GM23338 (cell line): Measurements from ENCODE around the gene SPIN3.

Experiments
- CREB1 ChIP-seq: fragments of 250-450 bp; sonication (Bioruptor Pico); IDR thresholded peaks from 2 replicates; pipeline ENCODE4 v1.5.0; 2020; ENCODE audit warnings: low read depth, mild to moderate bottlenecking, moderate library complexity
- EZH2 ChIP-seq: fragments of 200-600 bp; sonication (generic); IDR thresholded peaks from one replicate; pipeline ENCODE4 v1.8.0; 2017; ENCODE audit warnings: antibody characterized with exemption, mild to moderate bottlenecking, low read depth; ENCODE audit not compliant: unreplicated experiment
- POLR2AphosphoS5 ChIP-seq: IDR thresholded peaks from 2 replicates; pipeline ENCODE4 v1.6.1; 2016; ENCODE audit warnings: antibody characterized with exemption, low read depth
- TF ChIP-seq, protein P1 (sequence below), 2 experiments: fragments of 200-600 bp in 1 of 2; sonication (generic) in 1 of 2; conservative IDR thresholded peaks; 2 replicates each; pipeline versions ENCODE4 v1.5.1 to v1.6.1; 2016 to 2017; ENCODE audit warnings: antibody characterized with exemption in 2 of 2, low read depth in 2 of 2, mild to moderate bottlenecking in 2 of 2, moderate library complexity in 1 of 2
- TF ChIP-seq, protein P2 (sequence below): IDR thresholded peaks from one replicate; pipeline ENCODE4 v1.6.1; 2018; ENCODE audit warnings: antibody characterized with exemption; ENCODE audit not compliant: unreplicated experiment

DNA sequence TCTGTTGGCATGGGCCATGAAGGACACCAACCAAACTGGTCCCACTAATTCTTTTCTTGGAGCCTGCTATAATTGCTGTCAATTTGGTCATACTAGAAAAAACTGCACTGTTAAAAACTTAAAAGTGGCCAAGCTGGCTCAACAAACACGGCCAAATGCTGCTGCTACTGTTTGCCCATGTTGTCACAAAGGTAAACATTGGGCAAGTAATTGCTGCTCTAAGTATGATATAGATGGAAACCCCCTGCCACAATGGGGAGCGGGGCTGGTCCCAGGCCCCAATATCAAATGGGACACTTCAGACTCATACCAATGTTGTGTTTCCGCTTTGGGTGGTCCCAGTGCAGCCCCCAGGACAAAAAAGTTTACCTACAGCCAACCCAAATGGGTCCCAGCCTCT is 52.1 kb downstream of the SPIN3 start:
- TF ChIP-seq POLR2AphosphoS5 (no peak), CREB1 (CRISPR knock-in tag) (no peak), EZH2 (no peak)
- TF ChIP-seq, protein P1, sequence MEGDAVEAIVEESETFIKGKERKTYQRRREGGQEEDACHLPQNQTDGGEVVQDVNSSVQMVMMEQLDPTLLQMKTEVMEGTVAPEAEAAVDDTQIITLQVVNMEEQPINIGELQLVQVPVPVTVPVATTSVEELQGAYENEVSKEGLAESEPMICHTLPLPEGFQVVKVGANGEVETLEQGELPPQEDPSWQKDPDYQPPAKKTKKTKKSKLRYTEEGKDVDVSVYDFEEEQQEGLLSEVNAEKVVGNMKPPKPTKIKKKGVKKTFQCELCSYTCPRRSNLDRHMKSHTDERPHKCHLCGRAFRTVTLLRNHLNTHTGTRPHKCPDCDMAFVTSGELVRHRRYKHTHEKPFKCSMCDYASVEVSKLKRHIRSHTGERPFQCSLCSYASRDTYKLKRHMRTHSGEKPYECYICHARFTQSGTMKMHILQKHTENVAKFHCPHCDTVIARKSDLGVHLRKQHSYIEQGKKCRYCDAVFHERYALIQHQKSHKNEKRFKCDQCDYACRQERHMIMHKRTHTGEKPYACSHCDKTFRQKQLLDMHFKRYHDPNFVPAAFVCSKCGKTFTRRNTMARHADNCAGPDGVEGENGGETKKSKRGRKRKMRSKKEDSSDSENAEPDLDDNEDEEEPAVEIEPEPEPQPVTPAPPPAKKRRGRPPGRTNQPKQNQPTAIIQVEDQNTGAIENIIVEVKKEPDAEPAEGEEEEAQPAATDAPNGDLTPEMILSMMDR (conservative IDR thresholded peaks at IDR 0.05; ENCODE audit: low read depth in 2 of 2) = no peak
- TF ChIP-seq, protein P2, sequence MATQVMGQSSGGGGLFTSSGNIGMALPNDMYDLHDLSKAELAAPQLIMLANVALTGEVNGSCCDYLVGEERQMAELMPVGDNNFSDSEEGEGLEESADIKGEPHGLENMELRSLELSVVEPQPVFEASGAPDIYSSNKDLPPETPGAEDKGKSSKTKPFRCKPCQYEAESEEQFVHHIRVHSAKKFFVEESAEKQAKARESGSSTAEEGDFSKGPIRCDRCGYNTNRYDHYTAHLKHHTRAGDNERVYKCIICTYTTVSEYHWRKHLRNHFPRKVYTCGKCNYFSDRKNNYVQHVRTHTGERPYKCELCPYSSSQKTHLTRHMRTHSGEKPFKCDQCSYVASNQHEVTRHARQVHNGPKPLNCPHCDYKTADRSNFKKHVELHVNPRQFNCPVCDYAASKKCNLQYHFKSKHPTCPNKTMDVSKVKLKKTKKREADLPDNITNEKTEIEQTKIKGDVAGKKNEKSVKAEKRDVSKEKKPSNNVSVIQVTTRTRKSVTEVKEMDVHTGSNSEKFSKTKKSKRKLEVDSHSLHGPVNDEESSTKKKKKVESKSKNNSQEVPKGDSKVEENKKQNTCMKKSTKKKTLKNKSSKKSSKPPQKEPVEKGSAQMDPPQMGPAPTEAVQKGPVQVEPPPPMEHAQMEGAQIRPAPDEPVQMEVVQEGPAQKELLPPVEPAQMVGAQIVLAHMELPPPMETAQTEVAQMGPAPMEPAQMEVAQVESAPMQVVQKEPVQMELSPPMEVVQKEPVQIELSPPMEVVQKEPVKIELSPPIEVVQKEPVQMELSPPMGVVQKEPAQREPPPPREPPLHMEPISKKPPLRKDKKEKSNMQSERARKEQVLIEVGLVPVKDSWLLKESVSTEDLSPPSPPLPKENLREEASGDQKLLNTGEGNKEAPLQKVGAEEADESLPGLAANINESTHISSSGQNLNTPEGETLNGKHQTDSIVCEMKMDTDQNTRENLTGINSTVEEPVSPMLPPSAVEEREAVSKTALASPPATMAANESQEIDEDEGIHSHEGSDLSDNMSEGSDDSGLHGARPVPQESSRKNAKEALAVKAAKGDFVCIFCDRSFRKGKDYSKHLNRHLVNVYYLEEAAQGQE = no peak
